H1 (cell line): ENCODE results near the gene PIGK. TPM values are rescaled to one million over a fixed set of nuclear protein-coding genes. Genes with fewer than 3 reads are reported as not detected.

ENCODE experiments used
- CTCF ChIA-PET: fragments of 300-600 bp; sonication (Branson Sonifier 250); formaldehyde crosslinking; loops from one replicate; lab custom pipeline; 2021; ENCODE audit not compliant: partially characterized antibody; lab: Charles Lee
- POLR2A ChIA-PET: fragments of 300-600 bp; sonication (Branson Sonifier 250); formaldehyde crosslinking; loops from one replicate; lab custom pipeline; 2021; ENCODE audit warnings: inconsistent platforms; ENCODE audit not compliant: partially characterized antibody; lab: Charles Lee
- DNase-seq, 2 experiments: peaks; one replicate each; pipeline versions ENCODE4 v3.0.0 to v3.0.0-alpha.2; 2010 to 2022; ENCODE audit warnings: low spot score in 2 of 2, low read depth in 1 of 2, mixed read lengths in 1 of 2
- FAIRE-seq: peaks from 2 replicates; lab custom pipeline; 2011; peaks lifted over from hg19 to GRCh38; lab: Jason Lieb, UNC
- H2AFZ ChIP-seq: 2 replicates; pipeline ENCODE4 v1.8.1; 2012; ENCODE audit warnings: low read length, inconsistent platforms
- H2AK5ac ChIP-seq: 2 replicates; pipeline ENCODE4 v1.6.1; 2013; ENCODE audit warnings: low read depth, low read length
- H2BK120ac ChIP-seq: replicated peaks from 2 replicates; pipeline ENCODE3; 2013; ENCODE audit warnings: low read depth, low read length, inconsistent platforms
- H2BK12ac ChIP-seq: 2 replicates; pipeline ENCODE4 v1.6.1; 2013; ENCODE audit warnings: low read depth, low read length
- H2BK15ac ChIP-seq: 2 replicates; pipeline ENCODE4 v1.6.1; 2013; ENCODE audit warnings: low read length
- H2BK20ac ChIP-seq: 2 replicates; pipeline ENCODE4 v1.6.1; 2013; ENCODE audit warnings: low read length
- H2BK5ac ChIP-seq: 2 replicates; pipeline ENCODE4 v1.6.1; 2013; ENCODE audit warnings: low read depth, low read length
- H3K14ac ChIP-seq: 2 replicates; pipeline ENCODE4 v1.6.1; 2013; ENCODE audit warnings: inconsistent platforms; ENCODE audit not compliant: insufficient read length
- H3K18ac ChIP-seq: 2 replicates; pipeline ENCODE4 v1.6.1; 2013; ENCODE audit warnings: low read length; ENCODE audit errors: extremely low read depth
- H3K23ac ChIP-seq: 2 replicates; pipeline ENCODE4 v1.6.1; 2013; ENCODE audit warnings: inconsistent platforms; ENCODE audit not compliant: insufficient read length
- H3K23me2 ChIP-seq: 2 replicates; pipeline ENCODE4 v1.6.1; 2013; ENCODE audit warnings: low read depth, low read length
- H3K27ac ChIP-seq: 2 replicates; pipeline ENCODE4 v1.6.1; 2011; ENCODE audit warnings: low read depth, low read length, inconsistent platforms
- H3K27me3 ChIP-seq, 4 experiments: replicated peaks in 1 of 4; 1 replicate in 1 of 4; 2 replicates in 3 of 4; pipeline versions ENCODE4 v1.6.1 to v1.8.1; 2011 to 2013; ENCODE audit warnings: low read length in 3 of 4, mild to moderate bottlenecking in 3 of 4, inconsistent platforms in 2 of 4, mixed read lengths in 2 of 4, moderate library complexity in 1 of 4; ENCODE audit not compliant: control insufficient read depth in 3 of 4, insufficient read depth in 3 of 4; ENCODE audit errors: extremely low read depth in 1 of 4
- H3K36me3 ChIP-seq, 4 experiments: 2 replicates each; pipeline versions ENCODE4 v1.6.1 to v1.8.1; 2011 to 2013; ENCODE audit warnings: mild to moderate bottlenecking in 4 of 4, low read length in 3 of 4, moderate library complexity in 2 of 4, control low read depth in 1 of 4, inconsistent platforms in 1 of 4; ENCODE audit not compliant: insufficient read depth in 4 of 4, control insufficient read depth in 2 of 4
- H3K4ac ChIP-seq: replicated peaks from 2 replicates; pipeline ENCODE3; 2013; ENCODE audit warnings: low read length, low read depth, mixed read lengths, inconsistent platforms; ENCODE audit not compliant: insufficient read length
- H3K4me1 ChIP-seq, 4 experiments: replicated peaks in 1 of 4; 1 replicate in 1 of 4; 2 replicates in 3 of 4; pipeline versions ENCODE4 v1.6.1 to v1.8.1; 2011 to 2013; ENCODE audit warnings: low read length in 3 of 4, inconsistent platforms in 2 of 4, mixed read lengths in 1 of 4; ENCODE audit not compliant: insufficient read depth in 4 of 4, control insufficient read depth in 3 of 4
- H3K4me2 ChIP-seq, 2 experiments: 2 replicates each; pipeline versions ENCODE4 v1.6.1 to v1.8.1; 2011 to 2013; ENCODE audit warnings: low read depth in 2 of 2, low read length in 2 of 2, control low read depth in 1 of 2, inconsistent platforms in 1 of 2, mild to moderate bottlenecking in 1 of 2; ENCODE audit not compliant: insufficient read depth in 1 of 2
- H3K4me3 ChIP-seq, 4 experiments: fragments of 200-600, 300-600 bp in 1 of 4; sonication (generic), shearing (Covaris generic), sonication (Bioruptor Twin) in 1 of 4; 2 replicates each; pipeline versions ENCODE4 v1.5.1 to v1.8.1; 2011 to 2016; ENCODE audit warnings: low read length in 4 of 4, low read depth in 3 of 4, control low read depth in 2 of 4, inconsistent platforms in 2 of 4, mild to moderate bottlenecking in 2 of 4, mixed read lengths in 1 of 4, moderate library complexity in 1 of 4; ENCODE audit not compliant: insufficient read depth in 2 of 4; ENCODE audit errors: extremely low read depth in 1 of 4
- H3K56ac ChIP-seq: replicated peaks from 2 replicates; pipeline ENCODE3; 2013; ENCODE audit warnings: low read depth, mild to moderate bottlenecking, mixed read lengths, low read length, inconsistent platforms; ENCODE audit not compliant: insufficient read length
- H3K79me1 ChIP-seq: 2 replicates; pipeline ENCODE4 v1.6.1; 2013; ENCODE audit warnings: low read depth, low read length, control low read depth
- H3K79me2 ChIP-seq, 2 experiments: 2 replicates each; pipeline versions ENCODE4 v1.6.1 to v1.8.1; 2012 to 2013; ENCODE audit warnings: low read length in 2 of 2, mild to moderate bottlenecking in 2 of 2, inconsistent platforms in 1 of 2; ENCODE audit not compliant: insufficient read depth in 2 of 2, control insufficient read depth in 1 of 2
- H3K9ac ChIP-seq, 4 experiments: replicated peaks in 1 of 4; 1 replicate in 1 of 4; 2 replicates in 3 of 4; pipeline versions ENCODE4 v1.6.1 to v1.8.1; 2011 to 2013; ENCODE audit warnings: low read depth in 3 of 4, low read length in 3 of 4, control low read depth in 2 of 4, mild to moderate bottlenecking in 2 of 4, moderate library complexity in 2 of 4, inconsistent platforms in 1 of 4; ENCODE audit errors: extremely low read depth in 1 of 4
- H3K9me3 ChIP-seq, 2 experiments: 2 replicates each; pipeline versions ENCODE4 v1.6.1 to v1.8.1; 2012 to 2013; ENCODE audit warnings: mild to moderate bottlenecking in 2 of 2, moderate library complexity in 2 of 2, control low read depth in 1 of 2, inconsistent platforms in 1 of 2, low read depth in 1 of 2, low read length in 1 of 2, mixed read lengths in 1 of 2; ENCODE audit not compliant: insufficient read depth in 2 of 2
- H4K20me1 ChIP-seq, 2 experiments: replicated peaks in 1 of 2; 2 replicates each; pipeline versions ENCODE3 to v1.8.1; 2011 to 2013; ENCODE audit warnings: inconsistent platforms in 2 of 2, low read length in 2 of 2, mild to moderate bottlenecking in 1 of 2; ENCODE audit not compliant: insufficient read depth in 2 of 2, control insufficient read depth in 1 of 2
- H4K5ac ChIP-seq: 2 replicates; pipeline ENCODE4 v1.6.1; 2013; ENCODE audit warnings: low read length, low read depth, mixed read lengths, inconsistent platforms; ENCODE audit not compliant: insufficient read length
- H4K8ac ChIP-seq: 2 replicates; pipeline ENCODE4 v1.8.0; 2013; ENCODE audit warnings: mild to moderate bottlenecking, moderate library complexity, low read length, inconsistent platforms; ENCODE audit not compliant: insufficient read depth; ENCODE audit errors: extremely low read depth
- H4K91ac ChIP-seq: replicated peaks from 2 replicates; pipeline ENCODE3; 2013; ENCODE audit warnings: low read length, mixed read lengths, inconsistent platforms; ENCODE audit not compliant: insufficient read length
- BRCA1 ChIP-seq: IDR thresholded peaks from 2 replicates; pipeline ENCODE4 v1.6.1; 2012; ENCODE audit warnings: low read depth, low read length, improper control_type of control experiment
- CBX8 ChIP-seq: fragments of 300-800, 300-1000 bp; sonication (generic); IDR thresholded peaks from 2 replicates; pipeline ENCODE4 v1.7.1; 2016; ENCODE audit warnings: low read depth, low read length, borderline replicate concordance
- JUND ChIP-seq: IDR thresholded peaks from 2 replicates; pipeline ENCODE4 v1.6.1; 2011; ENCODE audit warnings: mild to moderate bottlenecking, improper control_type of control experiment, low read length
- POLR2AphosphoS5 ChIP-seq: IDR thresholded peaks from 2 replicates; pipeline ENCODE4 v1.6.1; 2011; ENCODE audit warnings: low read depth, low read length
- SIN3A ChIP-seq, 2 experiments: IDR thresholded peaks in 1 of 2; conservative IDR thresholded peaks in 1 of 2; 2 replicates each; pipeline ENCODE4 v1.6.1; 2011 to 2012; ENCODE audit warnings: low read length in 2 of 2, improper control_type of control experiment in 1 of 2, low read depth in 1 of 2, mild to moderate bottlenecking in 1 of 2
- TCF12 ChIP-seq: IDR thresholded peaks from 2 replicates; pipeline ENCODE4 v1.6.1; 2011; ENCODE audit warnings: low read depth, mild to moderate bottlenecking, low read length
- TEAD4 ChIP-seq: IDR thresholded peaks from 2 replicates; pipeline ENCODE4 v1.6.1; 2012; ENCODE audit warnings: low read depth, low read length, inconsistent platforms, mixed read lengths
- whole genome bisulfite sequencing, 2 experiments: shearing (Covaris generic) in 1 of 2; methylation state at CpG; one replicate each; pipeline versions ENCODE4 v1.1.6 to v1.1.7; 2013 to 2015; ENCODE audit warnings: low lambda C conversion rate in 2 of 2, mixed read lengths in 2 of 2, inconsistent platforms in 1 of 2, low coverage in 1 of 2, missing lambda C conversion rate in 1 of 2; ENCODE audit not compliant: insufficient replicate concordance in 2 of 2, insufficient coverage in 1 of 2, insufficient read length in 1 of 2; ENCODE audit errors: extremely low coverage in 1 of 2, missing lambda C conversion rate in 1 of 2; 5-methylcytosine and 5-hydroxymethylcytosine counted together
- polyA plus RNA-seq, 7 experiments: library from polyadenylated mRNA; depleted of rRNA in 3 of 7; stranded (reverse) in 5 of 7; unstranded in 2 of 7; fragments of >200 nt in 5 of 7; fragments of 200-250 nt in 2 of 7; gene quantifications; 1 replicate in 5 of 7; 2 replicates in 1 of 7; 4 replicates in 1 of 7; pipeline versions ENCODE4 v1.2.1 to v1.2.3, GENCODE V29; 2011 to 2013; ENCODE audit warnings: missing spikeins in 2 of 7, mixed read lengths in 2 of 7
- total RNA-seq: library from RNA; stranded (reverse); fragmentation: NEBNext Ultra II Directional; extraction: Animal tissue kit (Norgen Biotek cat#: 25700); gene quantifications from 2 replicates; pipeline ENCODE4 v1.2.1, GENCODE V29; 2021

Gene PIGK
- total and polyA plus RNA-seq, 2 of the 8 experiments (the other 6 are each of a cell fraction or from before 2014, with no cell fraction given), result 5.6 to 23.2 TPM

GRCh38 chr1:77095236-77095635 lies 124.0 kb downstream of the PIGK start:
- no peaks in the 10 kb centered on the region for H3K4me1 ChIP-seq
- no peak overlapping the region for H3K4ac ChIP-seq
- ChIA-PET POLR2A (no interaction called here), CTCF (interaction anchor here (1.3 kb wide), 1 partner anchor 37 kb away, joined by 3 read pairs; no protein-coding TSS in a partner anchor)
- no peak overlapping the region for H3K4me3 ChIP-seq
- no peaks in the 10 kb centered on the region for H3K79me1 ChIP-seq
- H2BK5ac ChIP-seq, result no peak overlapping the region
- no peak overlapping the region for H2AK5ac ChIP-seq
- no peak overlapping the region for H4K5ac ChIP-seq
- 91% methylated on average over 1 of the region's 1 CpG; no CpG with 5 or more reads in 1 of the 2 experiments for WGBS, 2 experiments
- no peak overlapping the region for H3K9ac ChIP-seq
- no peak overlapping the region for H3K14ac ChIP-seq
- no peaks in the 10 kb centered on the region for H3K23me2 ChIP-seq
- FAIRE-seq (no peak), DNase-seq (no peak)
- no peak overlapping the region for H4K8ac ChIP-seq
- no peak overlapping the region for H3K56ac ChIP-seq
- no peak overlapping the region for H2AFZ ChIP-seq
- no peak overlapping the region for H4K91ac ChIP-seq
- no peaks in the 10 kb centered on the region for H3K79me2 ChIP-seq
- H3K23ac ChIP-seq, result no peak overlapping the region
- no peak overlapping the region for H3K18ac ChIP-seq
- H3K27me3 ChIP-seq, result no peaks in the 10 kb centered on the region
- no peaks in the 10 kb centered on the region for H3K36me3 ChIP-seq
- no peak overlapping the region for H2BK20ac ChIP-seq
- no peak overlapping the region for H3K4me2 ChIP-seq
- no peak overlapping the region for H2BK120ac ChIP-seq
- H4K20me1 ChIP-seq, result no peaks in the 10 kb centered on the region
- H2BK12ac ChIP-seq, result no peak overlapping the region
- H3K9me3 ChIP-seq, result no peaks in the 10 kb centered on the region
- no peak overlapping the region for H3K27ac ChIP-seq
- H2BK15ac ChIP-seq, result no peak overlapping the region
- TF ChIP-seq CBX8 (no peak), SIN3A (conservative IDR thresholded peaks at IDR 0.05 in 1 of 2, IDR thresholded peaks at IDR 0.05 in 1 of 2; ENCODE audit: low read depth in 1 of 2, low read length in 2 of 2) (no peak), TEAD4 (no peak), BRCA1 (no peak), POLR2AphosphoS5 (no peak), TCF12 (no peak), JUND (no peak)
